ENCODE data around the gene COL5A3.

- no peak for TF ChIP-seq GATA2 (IDR thresholded peaks at IDR 0.05; ENCODE audit: low read depth, low read length)
- no peak for TF ChIP-seq GATA3 (IDR thresholded peaks at IDR 0.05; ENCODE audit: low read depth, low read length)
These were observed 62.9 kb downstream of the COL5A3 start for GRCh38 chr19:9947441-9947840.
